Stimulated activated CD8-positive, alpha-beta memory T cell treated with anti-CD3 and anti-CD28 coated beads, Interleukin-15, amount 100 ng/mL, for 4 hours (primary cell): ENCODE measurements around the gene HIGD1A.

Experiments used
- DNase-seq, 2 donors: peaks; one replicate each; pipeline ENCODE4 v3.0.0-alpha.2; 2020; ENCODE audit warnings: low read depth in 2 of 2

HIGD1A gene

GRCh38 chr3:42804106-42804830 is at the start of gene HIGD1A:
TSS of gene HIGD1A (minus strand) at chr3:42804490. CDS start at chr3:42794253, 10,237 bp downstream.
- peak; percentile 84 to 86 for DNase-seq

DNA sequence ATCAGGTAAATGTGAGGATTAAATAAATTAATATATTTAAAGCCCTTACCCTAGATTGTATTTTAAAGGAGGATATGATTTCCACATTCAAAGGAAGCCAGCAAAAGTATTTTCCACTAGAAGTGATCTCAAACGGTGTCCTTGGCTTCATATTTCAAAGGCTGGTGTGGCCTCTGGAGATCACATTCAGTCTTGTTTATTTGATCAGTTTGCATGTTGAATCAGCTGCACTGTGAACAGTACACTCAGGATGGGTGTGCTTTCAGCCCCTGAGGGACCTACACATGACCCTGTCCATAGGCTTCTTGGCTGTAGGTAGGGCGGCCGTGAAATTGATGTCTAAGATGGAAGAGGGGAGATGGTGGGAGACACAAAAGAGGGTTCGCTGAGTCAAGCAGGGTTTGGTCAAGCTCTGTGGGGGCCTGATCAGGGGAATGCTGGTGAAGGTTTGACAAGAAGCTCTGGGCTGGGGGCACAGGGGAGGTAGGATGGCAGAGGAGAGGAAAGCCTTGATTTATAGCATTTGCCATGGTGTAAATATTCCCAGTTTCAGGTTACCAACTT is 49.5 kb upstream of the HIGD1A start:
- DNase-seq, result no peak

- no peak for DNase-seq
Measured at GRCh38 chr3:42853056-42853455, 48.8 kb upstream of the HIGD1A start.

GRCh38 chr3:42852441-42852840 is 48.2 kb upstream of the HIGD1A start:
- no peak for DNase-seq

DNA sequence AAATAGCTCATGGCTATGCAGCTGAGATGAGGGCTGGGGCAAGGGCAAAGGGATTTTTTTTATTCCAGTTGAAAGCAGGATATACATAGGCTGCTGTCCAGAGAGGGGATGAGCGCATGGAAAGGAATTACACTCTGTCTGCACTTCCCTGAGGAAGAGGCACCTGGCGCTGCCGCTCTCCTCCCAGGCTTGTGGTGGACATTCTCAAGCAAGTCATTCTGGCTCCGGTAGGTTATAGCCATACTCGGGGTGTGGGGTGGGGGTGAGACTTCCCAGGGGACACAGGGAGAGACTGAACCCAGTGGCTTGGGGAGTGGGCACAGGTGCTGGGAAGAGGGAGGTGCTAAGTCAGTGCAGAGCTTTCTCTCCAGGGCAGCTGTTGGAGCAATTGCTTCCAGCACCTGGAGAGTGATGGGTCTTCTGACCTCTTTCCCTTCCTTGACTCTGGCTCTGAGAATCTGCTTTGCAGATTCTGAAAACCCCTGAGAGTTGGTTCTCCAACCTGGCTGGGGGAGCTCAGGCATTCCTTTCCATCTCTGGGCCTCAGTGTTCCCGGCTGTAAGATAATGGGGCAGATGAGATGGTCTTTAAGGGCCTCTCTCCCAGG is 47.0 kb upstream of the HIGD1A start:
- DNase-seq, result no peak

DNA sequence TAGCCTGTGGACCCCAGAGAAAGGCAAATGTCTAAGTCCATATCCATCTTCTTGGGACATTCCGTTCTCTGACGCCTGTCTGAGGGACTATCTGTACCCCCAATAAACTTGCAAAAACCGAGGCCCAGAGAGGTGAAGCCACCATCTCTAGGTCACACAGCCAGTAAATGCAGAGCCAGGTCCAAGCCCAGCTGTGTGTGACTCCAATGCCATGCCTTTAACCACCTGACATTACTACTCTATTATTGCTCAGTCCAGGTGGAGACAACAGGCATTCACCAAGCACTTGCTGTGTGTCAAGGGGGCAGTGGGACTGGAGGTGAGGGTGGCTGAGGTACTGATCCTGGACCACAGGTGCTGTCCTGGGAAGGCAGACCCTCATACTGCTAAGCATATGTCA is 46.0 kb upstream of the HIGD1A start:
- no peak for DNase-seq

DNA sequence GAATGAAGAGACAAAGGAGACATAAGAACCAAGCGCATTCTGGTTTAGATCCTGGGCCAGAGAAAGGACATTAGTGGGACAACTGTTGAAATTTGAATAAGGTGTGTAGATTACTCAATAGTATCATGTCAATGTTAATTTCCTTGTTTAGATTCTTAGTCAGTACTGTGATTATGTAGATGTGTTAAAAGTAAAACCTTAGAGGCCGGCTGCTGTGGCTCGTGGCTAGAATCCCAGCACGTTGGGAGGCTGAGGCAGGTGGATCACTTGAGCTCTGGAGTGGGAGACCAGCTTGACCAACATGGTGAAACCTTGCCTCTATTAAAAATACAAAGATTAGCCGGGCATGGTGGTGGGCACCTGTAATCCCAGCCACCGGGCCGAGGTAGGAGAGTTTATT is 44.7 kb upstream of the HIGD1A start:
- no peak for DNase-seq

- no peak for DNase-seq
Measured at GRCh38 chr3:42847731-42848130, 43.4 kb upstream of the HIGD1A start.

DNA sequence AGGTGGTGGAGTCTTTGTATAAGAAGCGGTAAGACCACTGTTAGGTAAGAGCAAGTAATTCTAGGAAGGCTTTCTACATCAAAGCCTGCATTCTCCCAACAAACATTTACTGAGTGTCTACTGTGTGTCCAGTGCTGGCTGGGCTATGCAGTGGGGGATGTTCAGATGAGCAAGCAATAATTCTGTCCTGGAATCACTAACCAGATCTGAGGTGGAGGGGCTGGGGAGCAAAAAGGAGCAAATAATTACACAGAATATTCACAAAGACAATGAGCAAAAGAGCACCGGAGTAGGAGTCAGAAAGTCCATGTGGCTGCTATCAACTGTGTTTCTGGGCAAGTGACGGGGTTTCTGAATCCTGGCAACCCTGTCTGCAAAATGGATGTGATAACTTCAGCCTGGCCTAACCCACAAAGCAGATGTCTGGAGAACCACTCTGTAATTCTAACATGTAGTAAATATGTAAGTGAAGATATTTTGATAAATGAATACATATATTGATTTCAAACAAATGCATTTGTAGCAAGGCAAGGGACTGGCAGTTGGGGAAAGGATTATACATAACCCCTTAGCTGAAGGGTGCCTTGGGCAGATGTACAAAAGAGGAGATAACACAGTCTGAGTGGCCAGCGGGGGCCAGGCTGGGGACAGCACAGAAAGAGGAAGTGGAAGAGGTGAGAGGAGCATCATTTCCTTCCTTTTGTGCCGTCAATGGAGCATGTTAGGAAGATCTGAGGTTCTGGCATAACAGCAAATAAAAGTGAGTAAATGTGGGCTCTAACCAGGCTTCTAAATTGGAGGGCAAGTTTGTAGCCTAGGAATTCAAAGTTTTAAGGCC is 42.6 kb upstream of the HIGD1A start:
- no peak for DNase-seq

DNA sequence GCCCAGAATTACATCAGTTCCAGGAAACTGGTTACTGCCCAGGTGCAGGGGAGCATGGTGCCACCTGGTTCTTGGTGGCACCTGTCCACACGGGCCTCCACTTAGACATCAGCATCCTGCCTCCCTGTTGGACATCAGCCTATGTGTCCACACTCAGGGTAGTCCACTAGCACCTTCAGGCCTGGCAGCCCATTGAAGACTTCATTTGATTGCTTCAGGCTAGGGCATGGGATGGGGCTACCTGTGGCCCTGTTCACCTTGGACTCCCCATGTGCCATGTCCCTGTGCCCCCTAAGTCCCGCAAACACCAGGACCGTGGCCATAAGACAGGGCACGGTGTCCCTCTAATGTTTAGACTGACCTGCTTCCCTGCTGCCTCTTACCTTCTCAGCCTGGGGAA is 40.5 kb upstream of the HIGD1A start:
- no peak for DNase-seq

DNA sequence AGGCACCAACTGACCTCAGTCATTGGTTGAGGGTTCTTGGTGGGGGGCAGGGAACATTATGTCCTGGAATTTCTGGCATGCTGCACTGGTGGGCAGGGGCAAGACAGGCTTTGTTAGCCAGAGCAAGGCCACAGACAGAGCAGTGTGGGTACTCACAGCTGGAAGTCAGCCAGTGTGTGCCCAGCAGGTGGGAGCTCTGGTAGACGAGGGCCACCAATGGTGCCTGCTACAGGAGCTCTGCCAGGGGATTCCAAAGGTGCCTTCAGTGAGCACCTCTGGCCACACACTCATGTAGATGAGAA is 40.1 kb upstream of the HIGD1A start:
- no peak for DNase-seq

DNA sequence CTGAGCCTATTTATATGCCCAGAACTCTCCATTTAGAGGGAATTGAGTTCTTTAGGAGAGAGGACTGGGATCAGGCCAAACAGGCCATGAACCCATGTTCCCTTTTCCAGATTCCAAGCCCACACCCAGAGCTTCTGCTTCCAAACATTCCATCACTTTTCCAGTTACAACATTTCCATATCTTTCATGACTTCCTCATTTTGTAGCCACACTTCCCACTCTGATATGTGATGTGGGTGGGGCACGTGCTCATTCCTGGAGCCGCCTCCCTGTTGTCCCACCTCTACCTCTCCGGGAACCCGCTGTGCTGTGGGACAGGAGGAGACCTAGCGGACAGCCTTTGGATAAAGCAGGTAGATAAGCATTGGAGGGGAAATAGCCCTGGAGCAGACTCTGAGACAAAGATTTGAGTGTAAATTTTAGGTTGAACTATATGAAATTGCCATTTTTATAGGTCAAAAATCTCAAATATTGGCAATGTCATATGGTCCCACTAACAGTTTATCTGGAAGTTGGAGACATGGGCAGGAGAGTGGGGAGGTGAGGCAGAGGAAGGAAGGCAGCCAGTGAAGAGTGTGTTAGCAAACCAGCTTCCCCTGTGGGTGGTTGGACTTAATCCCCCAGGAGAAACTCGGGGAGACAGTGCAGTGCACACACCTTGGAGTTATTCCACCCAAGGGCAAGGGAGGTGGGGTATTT is 39.6 kb upstream of the HIGD1A start:
- no peak for DNase-seq

GRCh38 chr3:42841332-42841731 is 37.0 kb upstream of the HIGD1A start:
- DNase-seq, result no peak

- no peak for DNase-seq
Measured at GRCh38 chr3:42839616-42840015, 35.3 kb upstream of the HIGD1A start.

DNA sequence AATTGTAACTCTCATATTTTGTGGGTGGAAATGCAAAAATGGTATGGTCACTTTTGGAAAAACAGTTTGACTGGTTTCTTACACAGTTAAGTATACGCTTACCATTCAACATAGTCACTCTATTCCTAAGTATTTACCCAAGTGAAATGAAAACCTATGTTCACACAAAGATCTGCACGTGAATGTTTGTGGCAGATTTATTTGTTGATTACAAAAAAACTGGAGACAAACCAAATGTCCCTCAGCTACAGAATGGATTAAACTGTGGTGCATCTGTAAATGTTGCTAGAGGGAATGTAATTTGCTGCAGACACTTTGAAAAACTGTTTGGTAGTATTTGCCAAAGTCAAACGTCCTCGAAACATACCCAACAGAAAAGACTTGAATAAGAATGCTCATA is 34.3 kb upstream of the HIGD1A start:
- DNase-seq, result no peak

- no peak for DNase-seq
Measured at GRCh38 chr3:42836150-42837123, 32.1 kb upstream of the HIGD1A start.

DNA sequence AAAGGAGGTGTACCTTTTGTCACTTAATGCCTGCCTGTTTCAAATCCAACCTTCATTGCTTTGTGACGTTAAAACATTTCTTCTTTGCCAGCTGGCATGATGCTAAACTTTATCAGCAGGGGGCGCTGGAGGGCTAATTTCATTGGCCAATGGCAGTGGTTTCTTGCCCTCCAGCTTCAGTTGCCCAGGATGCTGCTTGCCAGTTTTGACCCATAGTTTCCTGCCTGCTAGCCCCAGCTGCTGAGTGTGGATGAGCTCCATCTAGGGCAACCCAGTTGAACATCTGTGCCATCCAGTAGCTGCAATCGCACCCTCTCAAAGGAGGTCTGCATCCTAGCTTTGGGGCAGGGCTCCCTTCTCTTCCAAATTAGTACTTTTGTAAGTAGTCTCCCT is 27.0 kb upstream of the HIGD1A start:
- DNase-seq, result peak; percentile 20 to 31

DNA sequence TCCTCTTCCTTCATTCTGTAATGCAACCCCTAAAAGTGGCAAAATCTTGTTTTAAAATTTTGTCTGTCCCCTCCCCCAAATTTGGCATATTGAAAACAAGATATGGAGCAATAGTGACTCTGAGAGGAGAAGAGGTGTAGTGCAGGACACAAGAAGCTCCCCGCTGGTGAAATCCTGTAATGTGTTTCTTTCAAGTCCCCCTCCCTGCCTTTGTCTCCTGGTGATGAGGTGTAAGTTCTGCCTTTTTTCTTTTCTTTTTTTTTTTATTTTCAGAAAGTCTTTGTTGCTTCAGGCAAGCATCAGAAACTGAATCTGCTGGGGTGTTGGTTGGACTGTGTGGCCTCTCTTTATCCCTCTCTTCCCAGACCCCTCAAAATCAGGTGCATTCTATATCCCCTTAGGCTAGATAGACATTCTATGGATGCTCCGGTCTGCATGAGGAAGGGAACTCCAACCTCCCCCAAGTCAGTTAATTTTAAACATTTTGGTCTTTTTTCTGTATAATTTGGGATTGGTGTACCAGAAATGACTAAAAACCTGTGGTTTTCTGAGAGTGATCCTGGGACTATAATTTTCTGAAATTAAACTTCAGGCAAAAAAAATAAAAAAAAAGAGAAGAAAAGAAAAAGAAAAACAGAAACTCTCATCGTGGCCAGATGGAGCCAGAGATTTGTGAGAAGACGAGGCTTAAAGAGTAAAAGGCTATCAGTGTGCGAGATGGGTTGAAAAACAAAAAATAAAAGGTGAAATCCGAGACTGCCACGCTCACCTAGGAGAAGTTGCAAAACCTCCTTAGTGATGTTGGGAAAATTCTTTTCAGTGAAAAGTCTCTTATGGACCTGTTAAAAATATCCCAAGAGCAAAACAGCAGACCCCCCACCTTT is 26.4 kb upstream of the HIGD1A start:
- no peak for DNase-seq

DNA sequence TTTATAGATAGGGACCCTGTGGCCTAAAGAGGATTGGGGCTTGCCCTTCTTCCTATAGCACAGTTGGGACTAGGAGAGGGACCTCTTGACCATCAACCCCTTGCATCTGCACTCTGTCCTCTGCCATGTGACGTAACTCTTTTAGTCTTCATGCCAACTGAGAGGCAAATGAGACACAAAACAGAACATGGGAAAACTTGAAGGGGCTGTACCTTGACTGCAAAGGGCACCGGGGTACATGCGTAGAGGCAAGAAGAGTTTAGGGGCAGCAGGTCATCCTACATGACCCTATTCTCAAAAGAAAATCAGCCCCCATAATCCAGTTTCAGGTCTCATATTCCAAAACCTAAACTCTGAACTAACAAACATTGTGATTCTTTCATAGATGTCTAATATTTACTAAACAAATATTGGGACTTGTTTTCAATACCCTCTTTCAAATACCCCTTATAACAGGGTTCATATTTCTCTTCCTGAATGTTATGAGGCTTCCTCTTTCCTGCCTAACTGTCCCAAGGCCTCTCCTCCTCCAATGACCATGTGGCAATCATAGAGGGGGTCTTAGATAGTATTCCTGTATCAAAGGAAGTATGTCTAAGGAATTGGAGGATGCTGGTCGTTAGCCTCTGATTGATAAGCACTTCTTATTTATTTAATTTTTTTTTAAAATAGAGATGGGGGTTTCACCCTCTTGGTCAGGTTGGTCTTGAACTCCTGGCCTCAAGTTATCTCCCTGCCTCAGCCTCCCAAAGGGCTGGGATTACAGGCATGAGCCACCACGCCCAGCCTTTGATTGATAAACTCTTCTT is 25.5 kb upstream of the HIGD1A start:
- DNase-seq, result no peak
